Measurements from ENCODE around the gene HSD17B11.

GRCh38 chr4:87370068-87370467 is 20.9 kb downstream of the HSD17B11 start:
- TF ChIP-seq YY1 (IDR thresholded peaks at IDR 0.05; ENCODE audit: insufficient read depth, insufficient read length) (no peak), ZNF274 (IDR thresholded peaks at IDR 0.05; ENCODE audit: low read depth, low read length) (no peak), SUZ12 (IDR thresholded peaks at IDR 0.05; ENCODE audit: extremely low read depth, insufficient read depth, insufficient read length) (no peak)

Data from NT2/D1 (cell line).